ENCODE results near the gene S1PR2.
"Not testable (repeated sequence)": the region's sequence is repeated elsewhere in the genome, so short reads cannot be mapped to it uniquely, and the experiment has no call there.

The S1PR2 gene

DNA sequence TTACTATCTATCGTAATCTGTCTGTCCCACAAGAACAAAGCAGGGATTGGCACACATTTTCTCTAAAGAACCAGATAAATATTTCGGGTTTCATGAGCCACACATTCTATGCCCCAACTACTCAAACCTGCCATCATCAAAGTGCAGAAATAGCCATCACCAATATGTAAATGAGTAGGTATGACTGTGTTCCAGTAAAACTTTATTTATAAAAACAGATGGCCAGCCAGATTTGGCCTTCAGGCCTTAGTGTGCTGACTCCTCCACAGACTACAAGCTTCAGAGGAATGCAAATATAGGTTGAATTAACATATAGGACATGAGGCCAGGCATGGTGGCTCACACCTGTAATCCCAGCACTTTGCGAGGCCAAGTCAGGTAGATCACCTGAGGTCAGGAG lies 27.4 kb downstream of the S1PR2 start:
- Histone ChIP-seq H3K4me1 (ENCODE audit: control insufficient read depth, insufficient read depth, low read length) (no peaks in the 10 kb centered on the region), H3K9me3 (ENCODE audit: control insufficient read depth in 2 of 2, low read length in 2 of 2) (no peaks in the 10 kb centered on the region), H3K9ac (ENCODE audit: low read length in 2 of 2) (no peak overlapping the region), H3K27me3 (ENCODE audit: control insufficient read depth in 1 of 2, insufficient read depth in 2 of 2, low read length in 2 of 2) (no peaks in the 10 kb centered on the region), H3K27ac (ENCODE audit: low read length) (no peak overlapping the region), H3K4me3 (ENCODE audit: low read length in 2 of 2) (no peak overlapping the region), H3K36me3 (ENCODE audit: control insufficient read depth in 2 of 2, insufficient read depth in 2 of 2, low read length in 2 of 2) (no peaks in the 10 kb centered on the region)

GRCh38 chr19:10201176-10201575 lies 30.0 kb downstream of the S1PR2 start:
- no peak overlapping the region for H3K4me3 ChIP-seq (ENCODE audit: low read length in 2 of 2)
- no peaks in the 10 kb centered on the region for H3K4me1 ChIP-seq (ENCODE audit: control insufficient read depth, insufficient read depth, low read length)
- H3K27me3 ChIP-seq (ENCODE audit: control insufficient read depth in 1 of 2, insufficient read depth in 2 of 2, low read length in 2 of 2) = no peaks in the 10 kb centered on the region
- H3K36me3 ChIP-seq (ENCODE audit: control insufficient read depth in 2 of 2, insufficient read depth in 2 of 2, low read length in 2 of 2) = no peaks in the 10 kb centered on the region
- no peak overlapping the region for H3K27ac ChIP-seq (ENCODE audit: low read length)
- H3K9me3 ChIP-seq (ENCODE audit: control insufficient read depth in 2 of 2, low read length in 2 of 2) = no peaks in the 10 kb centered on the region
- H3K9ac ChIP-seq (ENCODE audit: low read length in 2 of 2) = no peak overlapping the region

- not testable (repeated sequence) for H3K4me3 ChIP-seq (ENCODE audit: low read length in 2 of 2); H3K27ac ChIP-seq (ENCODE audit: low read length); H3K27me3 ChIP-seq (ENCODE audit: control insufficient read depth in 1 of 2, insufficient read depth in 2 of 2, low read length in 2 of 2); H3K4me1 ChIP-seq (ENCODE audit: control insufficient read depth, insufficient read depth, low read length); H3K9me3 ChIP-seq (ENCODE audit: control insufficient read depth in 2 of 2, low read length in 2 of 2); H3K36me3 ChIP-seq (ENCODE audit: control insufficient read depth in 2 of 2, insufficient read depth in 2 of 2, low read length in 2 of 2); H3K9ac ChIP-seq (ENCODE audit: low read length in 2 of 2)
These were observed 31.0 kb downstream of the S1PR2 start for GRCh38 chr19:10200101-10200500.

DNA sequence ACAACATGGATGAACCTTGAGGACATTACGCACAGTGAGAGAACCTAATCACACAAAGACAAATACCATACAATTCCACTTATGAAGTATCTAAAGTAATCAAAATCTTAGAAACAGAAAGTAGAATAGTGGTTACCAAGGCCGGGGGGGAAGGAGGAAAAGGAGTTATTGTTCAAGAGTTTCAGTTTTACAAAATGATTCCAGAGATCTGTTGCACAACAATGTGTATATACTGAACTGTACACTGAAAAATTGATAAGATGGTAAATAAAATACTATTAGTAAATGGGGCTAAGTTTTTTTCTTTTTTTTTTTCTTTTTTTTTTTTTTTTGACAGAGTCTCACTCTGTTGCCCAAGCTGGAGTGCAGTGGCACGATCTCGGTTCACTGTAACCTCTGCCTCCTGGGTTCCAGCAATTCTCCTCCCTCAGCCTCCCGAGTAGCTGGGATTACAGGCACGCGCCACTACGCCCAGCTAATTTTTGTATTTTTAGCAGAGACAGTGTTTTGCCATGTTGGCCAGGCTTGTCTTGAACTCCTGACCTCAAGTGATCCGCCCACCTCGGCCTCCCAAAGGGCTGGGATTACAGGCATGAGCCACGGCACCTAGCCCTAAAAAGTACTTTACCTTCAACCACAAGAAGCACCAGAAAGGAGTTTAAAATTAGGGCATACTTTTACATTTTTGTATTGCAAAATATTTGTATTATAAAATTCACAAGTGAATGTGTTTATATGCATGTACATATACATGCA lies 32.1 kb downstream of the S1PR2 start:
- H3K27ac ChIP-seq (ENCODE audit: low read length); H3K9me3 ChIP-seq (ENCODE audit: control insufficient read depth in 2 of 2, low read length in 2 of 2); H3K36me3 ChIP-seq (ENCODE audit: control insufficient read depth in 2 of 2, insufficient read depth in 2 of 2, low read length in 2 of 2); H3K4me3 ChIP-seq (ENCODE audit: low read length in 2 of 2); H3K4me1 ChIP-seq (ENCODE audit: control insufficient read depth, insufficient read depth, low read length); H3K9ac ChIP-seq (ENCODE audit: low read length in 2 of 2); H3K27me3 ChIP-seq (ENCODE audit: control insufficient read depth in 1 of 2, insufficient read depth in 2 of 2, low read length in 2 of 2): not testable (repeated sequence)

- Histone ChIP-seq H3K9me3 (ENCODE audit: control insufficient read depth in 2 of 2, low read length in 2 of 2) (no peaks in the 10 kb centered on the region), H3K4me1 (ENCODE audit: control insufficient read depth, insufficient read depth, low read length) (peaks cover 18% of the 10 kb centered on the region), H3K27ac (ENCODE audit: low read length) (peak overlapping the region; percentile 76), H3K4me3 (ENCODE audit: low read length in 2 of 2) (peak overlapping the region; percentile 69 to 84), H3K27me3 (ENCODE audit: control insufficient read depth in 1 of 2, insufficient read depth in 2 of 2, low read length in 2 of 2) (no peaks in the 10 kb centered on the region), H3K36me3 (ENCODE audit: control insufficient read depth in 2 of 2, insufficient read depth in 2 of 2, low read length in 2 of 2) (peaks cover 0 to under 1% of the 10 kb centered on the region in 2 donors), H3K9ac (ENCODE audit: low read length in 2 of 2) (peak overlapping the region; percentile 29 to 86)
These were observed 36.0 kb downstream of the S1PR2 start for GRCh38 chr19:10195199-10195519.

DNA sequence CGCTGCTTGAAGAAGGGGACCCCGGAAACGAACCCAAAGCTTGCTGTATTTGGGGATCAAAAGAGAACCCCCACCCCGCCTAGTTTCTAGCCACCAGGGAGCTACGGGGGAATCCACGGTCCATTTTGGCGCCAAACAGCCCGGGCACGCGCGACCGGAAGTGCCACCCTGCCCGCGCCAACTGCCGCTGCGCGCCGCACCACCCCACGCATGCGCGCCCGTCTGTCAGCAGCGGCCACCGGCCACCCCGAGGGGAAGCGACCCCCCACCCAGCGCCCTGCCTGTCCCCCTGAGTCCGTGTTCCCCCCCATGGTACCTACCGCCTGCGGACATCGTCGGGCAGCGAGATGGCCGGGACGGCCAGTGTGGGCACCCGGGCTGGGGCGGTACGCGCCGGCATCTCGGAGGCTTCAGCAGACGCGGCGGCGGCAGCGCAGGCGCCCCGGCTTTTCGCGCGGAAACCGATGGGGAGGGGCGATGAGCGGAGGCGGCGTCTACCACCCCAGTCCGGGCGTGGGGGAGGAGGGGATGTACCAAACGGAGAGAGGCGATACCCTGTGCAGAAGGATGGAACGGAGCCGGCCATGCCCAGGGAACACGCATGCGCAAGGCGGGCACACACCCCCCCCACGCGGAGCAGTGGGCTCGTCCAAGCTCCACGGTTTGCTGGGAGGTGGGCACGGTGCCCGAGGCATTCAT lies 36.5 kb downstream of the S1PR2 start, which contains the start of gene DNMT1:
Gene DNMT1 (minus strand): TSS at position 454 of the 699 bp plus-strand sequence. CDS start 54 bp downstream, at position 400.
- peaks cover 0 to 2% of the 10 kb centered on the region in 2 donors for H3K36me3 ChIP-seq (ENCODE audit: control insufficient read depth in 2 of 2, insufficient read depth in 2 of 2, low read length in 2 of 2)
- no peaks in the 10 kb centered on the region for H3K27me3 ChIP-seq (ENCODE audit: control insufficient read depth in 1 of 2, insufficient read depth in 2 of 2, low read length in 2 of 2)
- H3K4me1 ChIP-seq (ENCODE audit: control insufficient read depth, insufficient read depth, low read length) = peaks cover 18% of the 10 kb centered on the region
- peak within 1 kb of the TSS; percentile 76 for H3K27ac ChIP-seq (ENCODE audit: low read length)
- peak within 1 kb of the TSS; percentile 80 to 86 for H3K9ac ChIP-seq (ENCODE audit: low read length in 2 of 2)
- H3K9me3 ChIP-seq (ENCODE audit: control insufficient read depth in 2 of 2, low read length in 2 of 2) = no peaks in the 10 kb centered on the region
- peak within 1 kb of the TSS; percentile 69 to 84 for H3K4me3 ChIP-seq (ENCODE audit: low read length in 2 of 2)

DNA sequence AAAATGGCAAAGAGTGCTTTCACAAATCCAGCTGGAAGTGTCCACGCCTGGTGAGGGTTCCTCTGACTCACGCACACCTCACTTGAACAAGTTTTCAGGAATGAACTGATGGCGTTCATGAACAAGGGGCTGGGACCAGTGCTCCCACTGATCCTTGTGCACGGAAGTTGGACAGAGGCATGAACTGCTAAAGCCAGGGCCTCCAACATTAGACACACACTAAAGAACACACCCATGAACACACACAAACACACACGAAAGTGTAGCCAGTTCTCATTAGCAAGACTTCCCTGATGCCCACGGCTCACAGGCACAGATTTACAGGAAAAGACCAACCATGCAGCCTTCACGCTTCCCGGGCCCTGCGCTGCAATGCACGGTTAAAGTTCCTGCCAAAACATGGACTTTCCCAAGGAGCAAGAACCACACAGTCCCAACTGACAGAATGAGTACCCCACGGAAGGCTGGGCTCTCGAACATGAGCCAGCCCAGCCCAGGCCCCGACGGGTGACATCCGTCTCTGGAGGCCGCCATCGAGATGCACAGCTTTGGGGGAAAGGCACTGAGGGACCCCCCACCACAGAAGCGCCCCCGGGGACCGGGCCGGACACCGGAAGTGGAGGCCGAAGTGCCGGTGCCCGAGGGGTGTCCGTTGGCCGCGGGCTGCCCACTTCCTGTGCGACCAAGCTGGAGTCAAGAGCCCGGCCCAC lies 37.2 kb downstream of the S1PR2 start:
- Histone ChIP-seq H3K9me3 (ENCODE audit: control insufficient read depth in 2 of 2, low read length in 2 of 2) (no peaks in the 10 kb centered on the region), H3K4me3 (ENCODE audit: low read length in 2 of 2) (peak overlapping the region; percentile 69 to 84), H3K9ac (ENCODE audit: low read length in 2 of 2) (peak overlapping the region; percentile 80 to 86), H3K27ac (ENCODE audit: low read length) (peak overlapping the region; percentile 76), H3K27me3 (ENCODE audit: control insufficient read depth in 1 of 2, insufficient read depth in 2 of 2, low read length in 2 of 2) (no peaks in the 10 kb centered on the region), H3K36me3 (ENCODE audit: control insufficient read depth in 2 of 2, insufficient read depth in 2 of 2, low read length in 2 of 2) (peaks cover 0 to 2% of the 10 kb centered on the region in 2 donors), H3K4me1 (ENCODE audit: control insufficient read depth, insufficient read depth, low read length) (peaks cover 18% of the 10 kb centered on the region)

GRCh38 chr19:10192922-10193321 lies 38.2 kb downstream of the S1PR2 start:
- Histone ChIP-seq H3K36me3 (ENCODE audit: control insufficient read depth in 2 of 2, insufficient read depth in 2 of 2, low read length in 2 of 2) (peaks cover 0 to 2% of the 10 kb centered on the region in 2 donors), H3K9ac (ENCODE audit: low read length in 2 of 2) (no peak overlapping the region), H3K4me1 (ENCODE audit: control insufficient read depth, insufficient read depth, low read length) (peaks cover 18% of the 10 kb centered on the region), H3K4me3 (ENCODE audit: low read length in 2 of 2) (no peak overlapping the region), H3K9me3 (ENCODE audit: control insufficient read depth in 2 of 2, low read length in 2 of 2) (no peaks in the 10 kb centered on the region), H3K27ac (ENCODE audit: low read length) (no peak overlapping the region), H3K27me3 (ENCODE audit: control insufficient read depth in 1 of 2, insufficient read depth in 2 of 2, low read length in 2 of 2) (no peaks in the 10 kb centered on the region)

DNA sequence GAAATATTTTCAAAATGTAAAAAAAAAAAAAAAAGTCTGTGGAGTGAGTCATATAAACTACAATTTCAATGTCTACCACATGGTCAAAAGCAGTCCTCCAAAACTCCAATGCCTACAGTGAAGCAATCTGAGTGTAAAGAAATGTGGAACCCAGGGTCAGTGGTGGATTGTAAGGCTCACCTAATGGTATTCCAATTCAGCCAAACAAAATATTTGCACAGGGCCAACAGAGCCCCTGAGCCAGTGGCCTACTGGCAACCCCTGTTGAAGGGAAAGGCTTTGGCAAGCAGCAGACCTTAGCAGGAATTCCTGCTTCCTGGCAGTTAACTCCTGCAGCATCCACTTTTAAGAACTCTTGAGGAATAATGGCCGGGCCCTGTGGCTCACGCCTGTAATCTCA lies 39.8 kb downstream of the S1PR2 start:
- peaks cover 18% of the 10 kb centered on the region for H3K4me1 ChIP-seq (ENCODE audit: control insufficient read depth, insufficient read depth, low read length)
- H3K27ac ChIP-seq (ENCODE audit: low read length) = no peak overlapping the region
- no peaks in the 10 kb centered on the region for H3K27me3 ChIP-seq (ENCODE audit: control insufficient read depth in 1 of 2, insufficient read depth in 2 of 2, low read length in 2 of 2)
- peaks cover 0 to 2% of the 10 kb centered on the region in 2 donors for H3K36me3 ChIP-seq (ENCODE audit: control insufficient read depth in 2 of 2, insufficient read depth in 2 of 2, low read length in 2 of 2)
- H3K4me3 ChIP-seq (ENCODE audit: low read length in 2 of 2) = no peak overlapping the region
- H3K9ac ChIP-seq (ENCODE audit: low read length in 2 of 2) = no peak overlapping the region
- no peaks in the 10 kb centered on the region for H3K9me3 ChIP-seq (ENCODE audit: control insufficient read depth in 2 of 2, low read length in 2 of 2)

DNA sequence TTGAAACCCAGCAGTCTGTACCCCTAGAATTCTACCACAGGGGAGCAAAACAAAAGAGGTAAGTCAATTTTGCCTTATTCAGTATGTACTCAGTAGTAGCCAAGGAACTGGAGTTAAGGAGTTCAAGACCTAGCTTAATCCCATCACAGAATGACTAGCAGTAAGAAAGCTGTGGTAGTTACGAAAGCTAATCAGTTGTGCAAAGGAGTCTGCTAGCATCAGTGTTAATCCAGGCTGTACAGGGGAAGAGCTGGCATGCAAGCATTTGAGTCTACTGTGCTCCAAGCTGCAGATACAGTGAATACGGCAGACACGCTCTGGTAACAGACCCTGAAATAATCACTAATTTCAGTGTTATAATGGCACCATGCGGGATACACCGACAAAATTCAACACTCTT lies 41.1 kb downstream of the S1PR2 start:
- peaks cover 16% of the 10 kb centered on the region for H3K4me1 ChIP-seq (ENCODE audit: control insufficient read depth, insufficient read depth, low read length)
- H3K27ac ChIP-seq (ENCODE audit: low read length) = no peak overlapping the region
- H3K27me3 ChIP-seq (ENCODE audit: control insufficient read depth in 1 of 2, insufficient read depth in 2 of 2, low read length in 2 of 2) = no peaks in the 10 kb centered on the region
- H3K36me3 ChIP-seq (ENCODE audit: control insufficient read depth in 2 of 2, insufficient read depth in 2 of 2, low read length in 2 of 2) = peaks cover 0 to 7% of the 10 kb centered on the region in 2 donors
- H3K9me3 ChIP-seq (ENCODE audit: control insufficient read depth in 2 of 2, low read length in 2 of 2) = no peaks in the 10 kb centered on the region
- no peak overlapping the region for H3K9ac ChIP-seq (ENCODE audit: low read length in 2 of 2)
- no peak overlapping the region for H3K4me3 ChIP-seq (ENCODE audit: low read length in 2 of 2)

Measured in stomach smooth muscle (tissue), 2 donors.